GM12892 (cell line): ENCODE data around the gene TSPAN15.

Experiments
- POLR2A ChIP-seq: IDR thresholded peaks from 2 replicates; pipeline ENCODE4 v1.6.1; 2011; ENCODE audit warnings: low read depth, low read length, control low read depth
- POLR2AphosphoS5 ChIP-seq: IDR thresholded peaks from 2 replicates; pipeline ENCODE4 v1.6.1; 2011; ENCODE audit warnings: low read depth, low read length, control low read depth
- TAF1 ChIP-seq: IDR thresholded peaks from 2 replicates; pipeline ENCODE4 v1.6.1; 2011; ENCODE audit warnings: low read depth, mild to moderate bottlenecking, control low read depth, low read length, borderline replicate concordance

GRCh38 chr10:69494626-69495558, 43.6 kb downstream of the TSPAN15 start:
- TF ChIP-seq POLR2AphosphoS5 (no peak), POLR2A (no peak), TAF1 (no peak)
